Activated CD4-positive, alpha-beta T cell treated with anti-CD3 and anti-CD28 coated beads for 36 hours (primary cell): ENCODE measurements around the gene FOXP2. TPM values are rescaled to one million over a fixed set of nuclear protein-coding genes. Genes with fewer than 3 reads are reported as not detected.
A peak's percentile ranks its signal among the peaks of the same experiment; 100 is the strongest.
"Not testable (repeated sequence)": the region's sequence is repeated elsewhere in the genome, so short reads cannot be mapped to it uniquely, and the experiment has no call there.

Source experiments
- ATAC-seq: fragments of 200-7000 bp; cut with Tn5 transposase; one replicate; pipeline ENCODE4 v1.10.0; 2021; ENCODE audit warnings: mild to moderate bottlenecking, moderate library complexity
- CTCF ChIA-PET: fragments of 350-600 bp; sonication (Branson Sonifier 250); formaldehyde crosslinking; loops from one replicate; lab custom pipeline; 2021; ENCODE audit warnings: antibody characterized with exemption; lab: Charles Lee
- POLR2A ChIA-PET: fragments of 350-600 bp; sonication (Branson Sonifier 250); formaldehyde crosslinking; loops from one replicate; lab custom pipeline; 2021; ENCODE audit warnings: antibody characterized with exemption, inconsistent platforms; lab: Charles Lee
- DNase-seq: peaks from one replicate; pipeline ENCODE4 v3.0.0-alpha.2; 2020
- H3K27ac Mint-ChIP-seq: one replicate; pipeline ENCODE4 v1.8.0; 2021; ENCODE audit warnings: mixed read lengths
- H3K27me3 Mint-ChIP-seq: one replicate; pipeline ENCODE4 v1.8.0; 2021; ENCODE audit warnings: mixed read lengths
- H3K36me3 Mint-ChIP-seq: one replicate; pipeline ENCODE4 v1.8.0; 2021; ENCODE audit warnings: low read depth, mixed read lengths
- H3K4me1 Mint-ChIP-seq: one replicate; pipeline ENCODE4 v1.8.0; 2021; ENCODE audit warnings: mixed read lengths
- H3K4me3 Mint-ChIP-seq: one replicate; pipeline ENCODE4 v1.8.0; 2021; ENCODE audit warnings: mild to moderate bottlenecking, moderate library complexity, mixed read lengths
- H3K9me3 Mint-ChIP-seq: one replicate; pipeline ENCODE4 v1.8.0; 2021; ENCODE audit warnings: low read depth, mixed read lengths
- intact Hi-C, 2 experiments: fragments of 100-400 bp; cut with DNase I in 1 of 2; cut with micrococcal nuclease in 1 of 2; formaldehyde crosslinking; loops; one replicate each; pipeline versions ENCODE4 v1.14.2 to v1.15.1; 2022 to 2024; cut with DNase I, micrococcal nuclease
- total RNA-seq, 2 experiments: library from RNA; stranded (reverse); gene quantifications; one replicate each; pipeline ENCODE4 v1.2.3, GENCODE V29; 2021

FOXP2 gene
- total RNA-seq, 2 experiments from 2014 or later: not detected

- Mint-ChIP-seq H3K36me3 (no peaks in the 10 kb centered on the region), H3K4me3 (no peak overlapping the region), H3K27me3 (peaks cover 2% of the 10 kb centered on the region), H3K4me1 (no peaks in the 10 kb centered on the region), H3K9me3 (peaks cover 2% of the 10 kb centered on the region), H3K27ac (no peak overlapping the region)
- intact Hi-C loops: no loop called here
- ChIA-PET CTCF (no interaction called here), POLR2A (no interaction called here)
- peak; percentile 51 for ATAC-seq
- no peak for DNase-seq
Measured at GRCh38 chr7:114554781-114555537, 140.3 kb downstream of the FOXP2 start.

DNA sequence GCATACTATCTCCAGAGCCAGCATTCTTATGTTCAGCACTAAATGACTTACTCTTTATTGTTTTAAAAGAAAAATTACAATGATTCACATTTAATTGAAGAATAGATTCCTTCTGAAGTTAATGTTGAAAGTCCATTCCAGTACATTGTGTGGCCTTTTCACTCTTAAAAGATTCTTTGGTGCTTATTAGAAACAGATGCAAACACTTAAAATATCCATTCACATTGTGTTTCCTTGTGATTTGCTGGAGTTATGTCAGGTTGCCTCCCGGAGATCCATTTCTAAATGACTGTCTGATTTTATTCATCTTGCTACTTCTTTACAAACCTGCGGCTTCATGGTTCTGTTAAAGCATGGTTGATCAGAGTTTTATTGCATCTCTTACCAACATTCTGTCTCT lies 152.8 kb downstream of the FOXP2 start:
- Mint-ChIP-seq H3K4me3 (no peak overlapping the region), H3K4me1 (no peaks in the 10 kb centered on the region), H3K27me3 (no peaks in the 10 kb centered on the region), H3K27ac (no peak overlapping the region), H3K36me3 (no peaks in the 10 kb centered on the region), H3K9me3 (peaks cover 1% of the 10 kb centered on the region)
- ChIA-PET POLR2A (no interaction called here), CTCF (no interaction called here)
- ATAC-seq (no peak), DNase-seq (no peak)
- intact Hi-C loops: no loop called here

GRCh38 chr7:114569220-114569619 lies 154.6 kb downstream of the FOXP2 start:
- intact Hi-C loops: no loop called here
- Mint-ChIP-seq H3K4me3 (no peak overlapping the region), H3K27me3 (no peaks in the 10 kb centered on the region), H3K4me1 (no peaks in the 10 kb centered on the region), H3K9me3 (peaks cover 1% of the 10 kb centered on the region), H3K36me3 (no peaks in the 10 kb centered on the region), H3K27ac (no peak overlapping the region)
- DNase-seq: no peak
- ATAC-seq: no peak
- ChIA-PET POLR2A (no interaction called here), CTCF (no interaction called here)

GRCh38 chr7:114574384-114574783 lies 159.8 kb downstream of the FOXP2 start:
- H3K4me1 Mint-ChIP-seq: no peaks in the 10 kb centered on the region
- no peaks in the 10 kb centered on the region for H3K27me3 Mint-ChIP-seq
- no peaks in the 10 kb centered on the region for H3K36me3 Mint-ChIP-seq
- H3K4me3 Mint-ChIP-seq: no peak overlapping the region
- no peak for DNase-seq
- no peak overlapping the region for H3K27ac Mint-ChIP-seq
- CTCF ChIA-PET: no interaction called here
- H3K9me3 Mint-ChIP-seq: no peaks in the 10 kb centered on the region
- POLR2A ChIA-PET: no interaction called here
- no peak for ATAC-seq
- intact Hi-C loops: no loop called here

DNA sequence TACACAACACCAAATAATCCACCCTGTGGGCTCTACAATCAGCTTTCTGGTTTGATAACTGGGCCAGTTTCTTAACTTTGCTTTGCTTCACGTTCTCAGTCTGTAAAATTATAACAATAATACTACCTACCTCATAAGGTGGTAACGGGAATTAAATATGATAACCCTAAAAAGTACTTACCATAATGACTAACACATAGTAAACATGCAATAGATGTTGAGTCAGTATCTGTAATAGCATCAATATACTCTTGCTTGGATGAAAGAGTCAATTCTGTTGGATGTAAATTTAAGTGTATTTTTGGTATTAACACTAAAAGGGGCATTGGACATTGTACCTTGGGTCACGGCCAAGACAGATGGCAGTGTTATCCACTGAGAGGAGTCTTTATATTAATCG lies 160.5 kb downstream of the FOXP2 start:
- Mint-ChIP-seq H3K4me1 (no peaks in the 10 kb centered on the region), H3K4me3 (no peak overlapping the region), H3K36me3 (no peaks in the 10 kb centered on the region), H3K9me3 (no peaks in the 10 kb centered on the region), H3K27ac (no peak overlapping the region), H3K27me3 (no peaks in the 10 kb centered on the region)
- POLR2A ChIA-PET: no interaction called here
- CTCF ChIA-PET: no interaction called here
- no peak for DNase-seq
- ATAC-seq: no peak
- intact Hi-C loops: no loop called here

DNA sequence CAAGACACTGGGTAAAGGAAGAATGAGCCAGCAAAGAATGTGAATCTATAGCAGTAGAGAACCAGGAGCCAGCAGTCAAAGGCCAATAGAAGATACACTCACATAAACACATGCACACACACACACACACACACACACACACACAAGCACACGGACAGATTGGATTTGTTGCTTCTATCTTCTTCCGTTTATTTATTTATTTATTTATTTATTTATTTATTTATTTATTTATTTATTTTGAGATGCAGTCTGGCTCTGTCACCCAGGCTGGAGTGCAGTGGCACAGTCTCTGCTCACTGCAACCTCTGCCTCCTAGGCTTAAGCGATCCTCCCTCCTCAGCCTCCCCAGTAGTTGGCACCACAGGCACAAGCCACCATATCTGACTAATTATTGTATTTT lies 166.3 kb downstream of the FOXP2 start:
- H3K9me3 Mint-ChIP-seq, POLR2A ChIA-PET, intact Hi-C loops, H3K4me3 Mint-ChIP-seq, DNase-seq, H3K36me3 Mint-ChIP-seq, H3K27me3 Mint-ChIP-seq, H3K27ac Mint-ChIP-seq, CTCF ChIA-PET, H3K4me1 Mint-ChIP-seq, ATAC-seq: not testable (repeated sequence)

DNA sequence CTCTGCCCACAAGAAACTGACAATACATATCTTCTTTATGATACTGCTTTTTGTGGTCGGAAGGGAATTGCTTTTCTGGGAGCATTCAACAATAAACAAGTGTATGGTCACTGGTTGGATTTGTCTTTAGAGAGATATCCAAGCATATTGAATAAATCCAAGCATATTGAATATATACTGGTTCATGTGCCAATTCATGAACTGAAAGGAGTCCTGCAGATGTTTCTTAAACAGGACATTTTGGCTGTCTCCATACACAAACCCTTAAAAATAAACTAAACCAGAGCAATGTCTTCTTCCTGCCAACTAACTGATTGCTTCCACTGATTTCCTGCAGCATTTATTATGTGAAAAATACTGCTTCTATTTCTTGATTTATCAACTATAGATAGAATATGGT lies 173.9 kb downstream of the FOXP2 start:
- no peak for ATAC-seq
- Mint-ChIP-seq H3K9me3 (no peaks in the 10 kb centered on the region), H3K4me3 (no peak overlapping the region), H3K27me3 (peaks cover 2% of the 10 kb centered on the region), H3K4me1 (no peaks in the 10 kb centered on the region), H3K27ac (no peak overlapping the region), H3K36me3 (no peaks in the 10 kb centered on the region)
- ChIA-PET POLR2A (no interaction called here), CTCF (no interaction called here)
- no peak for DNase-seq
- intact Hi-C loops: no loop called here

DNA sequence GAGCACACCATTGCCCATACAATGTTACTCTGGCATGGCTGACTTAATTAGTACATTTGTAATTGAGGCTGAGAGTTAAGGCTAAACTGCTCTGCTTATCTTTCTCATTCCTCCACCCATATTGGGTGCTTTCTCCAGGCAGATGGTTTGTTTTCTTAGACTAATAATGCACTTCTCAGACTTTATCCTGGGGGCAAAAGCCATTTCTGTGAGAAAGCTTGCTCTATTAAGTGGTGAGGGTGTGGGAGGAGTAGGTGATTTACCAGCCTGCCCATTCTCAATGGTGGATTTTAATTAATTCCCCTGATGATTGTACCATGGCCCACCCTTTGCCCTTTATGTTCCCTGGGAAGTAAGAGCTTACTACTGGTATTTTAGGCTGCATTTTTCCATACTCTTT lies 174.8 kb downstream of the FOXP2 start:
- H3K4me3 Mint-ChIP-seq: no peak overlapping the region
- H3K4me1 Mint-ChIP-seq: no peaks in the 10 kb centered on the region
- H3K36me3 Mint-ChIP-seq: no peaks in the 10 kb centered on the region
- no peak for ATAC-seq
- intact Hi-C loops: no loop called here
- no peak for DNase-seq
- POLR2A ChIA-PET: no interaction called here
- CTCF ChIA-PET: no interaction called here
- H3K9me3 Mint-ChIP-seq: no peaks in the 10 kb centered on the region
- no peak overlapping the region for H3K27ac Mint-ChIP-seq
- peaks cover 2% of the 10 kb centered on the region for H3K27me3 Mint-ChIP-seq

DNA sequence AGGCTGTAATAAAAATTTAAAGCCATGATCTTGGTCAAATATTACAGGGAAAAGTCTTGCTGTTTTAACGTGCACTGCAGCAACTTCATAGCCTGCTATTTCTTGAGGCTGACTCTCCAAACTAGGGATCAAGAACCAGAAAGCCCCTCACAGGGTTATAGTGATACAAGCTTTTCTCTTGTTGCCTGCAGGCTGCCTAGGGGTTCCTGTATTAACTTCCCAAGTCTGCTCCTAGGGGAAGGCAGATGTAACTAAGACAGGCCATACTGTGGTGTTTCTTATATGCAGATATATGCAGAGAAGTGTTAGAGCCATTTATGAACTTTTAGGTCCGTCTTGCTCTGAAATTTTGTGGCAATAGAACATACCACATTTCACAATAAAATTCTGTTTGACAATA lies 175.7 kb downstream of the FOXP2 start:
- no peaks in the 10 kb centered on the region for H3K4me1 Mint-ChIP-seq
- no peaks in the 10 kb centered on the region for H3K36me3 Mint-ChIP-seq
- H3K9me3 Mint-ChIP-seq: no peaks in the 10 kb centered on the region
- intact Hi-C loops: no loop called here
- H3K27me3 Mint-ChIP-seq: peaks cover 2% of the 10 kb centered on the region
- no peak overlapping the region for H3K27ac Mint-ChIP-seq
- ChIA-PET CTCF (no interaction called here), POLR2A (no interaction called here)
- ATAC-seq: no peak
- DNase-seq: no peak
- no peak overlapping the region for H3K4me3 Mint-ChIP-seq

GRCh38 chr7:114598946-114599345 lies 184.3 kb downstream of the FOXP2 start:
- Mint-ChIP-seq H3K36me3 (no peaks in the 10 kb centered on the region), H3K27me3 (peaks cover 2% of the 10 kb centered on the region), H3K9me3 (no peaks in the 10 kb centered on the region), H3K4me3 (no peak overlapping the region), H3K4me1 (no peaks in the 10 kb centered on the region), H3K27ac (no peak overlapping the region)
- ChIA-PET CTCF (no interaction called here), POLR2A (no interaction called here)
- DNase-seq (no peak), ATAC-seq (no peak)
- intact Hi-C loops: no loop called here

GRCh38 chr7:114606100-114606499 lies 191.5 kb downstream of the FOXP2 start:
- Mint-ChIP-seq H3K4me1 (no peaks in the 10 kb centered on the region), H3K27ac (no peak overlapping the region), H3K36me3 (no peaks in the 10 kb centered on the region), H3K4me3 (no peak overlapping the region), H3K9me3 (no peaks in the 10 kb centered on the region), H3K27me3 (no peaks in the 10 kb centered on the region)
- DNase-seq (no peak), ATAC-seq (no peak)
- CTCF ChIA-PET: no interaction called here
- intact Hi-C loops: no loop called here
- POLR2A ChIA-PET: no interaction called here

GRCh38 chr7:114608822-114609221 lies 194.2 kb downstream of the FOXP2 start:
- intact Hi-C loops, H3K36me3 Mint-ChIP-seq, ATAC-seq, DNase-seq, H3K9me3 Mint-ChIP-seq, H3K27ac Mint-ChIP-seq, H3K27me3 Mint-ChIP-seq, CTCF ChIA-PET, POLR2A ChIA-PET, H3K4me3 Mint-ChIP-seq, H3K4me1 Mint-ChIP-seq: not testable (repeated sequence)
